H1 (cell line): Measurements from ENCODE around the gene APOA1. TPM values are rescaled to one million over a fixed set of nuclear protein-coding genes. Genes with fewer than 3 reads are reported as not detected.

Source experiments
- CHD7 ChIP-seq: fragments of 300-600 bp; sonication (generic); IDR thresholded peaks from 2 replicates; pipeline ENCODE4 v1.7.1; 2012; ENCODE audit warnings: low read length, moderate library complexity, mild to moderate bottlenecking, inconsistent platforms; ENCODE audit not compliant: insufficient replicate concordance
- CREB1 ChIP-seq: IDR thresholded peaks from 2 replicates; pipeline ENCODE4 v1.6.1; 2012; ENCODE audit warnings: inconsistent platforms
- GTF2F1 ChIP-seq: IDR thresholded peaks from 2 replicates; pipeline ENCODE4 v1.6.1; 2012; ENCODE audit warnings: low read depth, low read length, improper control_type of control experiment, borderline replicate concordance
- HDAC2 ChIP-seq, 2 experiments: fragments of 300-600 bp in 1 of 2; sonication (generic) in 1 of 2; IDR thresholded peaks; 2 replicates each; pipeline ENCODE4 v1.6.1; 2011 to 2012; ENCODE audit warnings: low read depth in 2 of 2, low read length in 2 of 2, mild to moderate bottlenecking in 2 of 2, moderate library complexity in 2 of 2, borderline replicate concordance in 1 of 2, inconsistent platforms in 1 of 2
- JUN ChIP-seq: IDR thresholded peaks from 2 replicates; pipeline ENCODE4 v1.6.1; 2011; ENCODE audit warnings: low read depth, mild to moderate bottlenecking, improper control_type of control experiment, low read length
- JUND ChIP-seq: IDR thresholded peaks from 2 replicates; pipeline ENCODE4 v1.6.1; 2011; ENCODE audit warnings: mild to moderate bottlenecking, improper control_type of control experiment, low read length
- KDM4A ChIP-seq: IDR thresholded peaks from one replicate; pipeline ENCODE4 v1.7.1; 2012; ENCODE audit warnings: low read depth, mild to moderate bottlenecking, moderate library complexity, low read length, inconsistent platforms; ENCODE audit not compliant: severe bottlenecking
- KDM5A ChIP-seq: fragments of 200-600 bp; IDR thresholded peaks from 2 replicates; pipeline ENCODE4 v1.7.1; 2012; ENCODE audit warnings: mild to moderate bottlenecking, low read length, inconsistent platforms, mixed read lengths
- POLR2A ChIP-seq, 2 experiments: IDR thresholded peaks; 1 replicate in 1 of 2; 2 replicates in 1 of 2; pipeline ENCODE4 v1.6.1; 2011; ENCODE audit warnings: low read depth in 2 of 2, low read length in 2 of 2, mild to moderate bottlenecking in 2 of 2; ENCODE audit errors: control extremely low read depth in 1 of 2
- SP2 ChIP-seq: IDR thresholded peaks from 2 replicates; pipeline ENCODE4 v1.6.1; 2012; ENCODE audit warnings: mild to moderate bottlenecking, low read length, inconsistent platforms
- TEAD4 ChIP-seq: IDR thresholded peaks from 2 replicates; pipeline ENCODE4 v1.6.1; 2012; ENCODE audit warnings: low read depth, low read length, inconsistent platforms, mixed read lengths
- USF2 ChIP-seq: IDR thresholded peaks from 2 replicates; pipeline ENCODE4 v1.6.1; 2011; ENCODE audit warnings: low read length, improper control_type of control experiment
- polyA plus RNA-seq, 7 experiments: library from polyadenylated mRNA; depleted of rRNA in 3 of 7; stranded (reverse) in 5 of 7; unstranded in 2 of 7; fragments of >200 nt in 5 of 7; fragments of 200-250 nt in 2 of 7; gene quantifications; 1 replicate in 5 of 7; 2 replicates in 1 of 7; 4 replicates in 1 of 7; pipeline versions ENCODE4 v1.2.1 to v1.2.3, GENCODE V29; 2011 to 2013; ENCODE audit warnings: missing spikeins in 2 of 7, mixed read lengths in 2 of 7
- total RNA-seq: library from RNA; stranded (reverse); fragmentation: NEBNext Ultra II Directional; extraction: Animal tissue kit (Norgen Biotek cat#: 25700); gene quantifications from 2 replicates; pipeline ENCODE4 v1.2.1, GENCODE V29; 2021

APOA1 gene
- total and polyA plus RNA-seq, 2 of the 8 experiments (the other 6 are each of a cell fraction or from before 2014, with no cell fraction given): 0.80 TPM; not detected in 1

- TF ChIP-seq CHD7 (no peak), HDAC2 (IDR thresholded peaks at IDR 0.05; ENCODE audit: borderline replicate concordance in 1 of 2, low read depth in 2 of 2, low read length in 2 of 2) (no peak), SP2 (no peak), JUND (no peak), CREB1 (no peak), POLR2A (IDR thresholded peaks at IDR 0.05; ENCODE audit: control extremely low read depth in 1 of 2, low read depth in 2 of 2, low read length in 2 of 2) (no peak), USF2 (no peak), JUN (no peak), TEAD4 (no peak), KDM4A (no peak), KDM5A (no peak), GTF2F1 (no peak)
Measured at GRCh38 chr11:116865696-116866095, 28.3 kb upstream of the APOA1 start (continued).
